HepG2 (cell line): ENCODE results near the gene PLEKHG5. TPM values are rescaled to one million over a fixed set of nuclear protein-coding genes. Genes with fewer than 3 reads are reported as not detected.
A peak's percentile ranks its signal among the peaks of the same experiment; 100 is the strongest.

Source experiments
- AKAP8 ChIP-seq: sonication (generic); formaldehyde crosslinking; IDR thresholded peaks from 2 replicates; pipeline ENCODE4 v1.5.1; 2020; ENCODE audit warnings: mild to moderate bottlenecking, missing genetic modification reagents
- BCL6 ChIP-seq: IDR thresholded peaks from 2 replicates; pipeline ENCODE4 v1.6.1; 2016; ENCODE audit warnings: missing genetic modification reagents, missing compliant biosample characterization
- GABPA ChIP-seq, 2 experiments: IDR thresholded peaks; 2 replicates each; pipeline ENCODE4 v1.6.1; 2011 to 2016; ENCODE audit warnings: low read depth in 2 of 2, low read length in 1 of 2, missing biosample characterization in 1 of 2, missing genetic modification characterization in 1 of 2
- GTF2F1 ChIP-seq: fragments of 150-350 bp; IDR thresholded peaks from 2 replicates; pipeline ENCODE4 v1.6.1; 2014; ENCODE audit warnings: low read length
- KDM5B ChIP-seq: sonication (generic); formaldehyde crosslinking; IDR thresholded peaks from 2 replicates; pipeline ENCODE4 v1.4.0; 2020; ENCODE audit warnings: missing genetic modification reagents, mild to moderate bottlenecking, borderline replicate concordance
- MAFK ChIP-seq, 2 experiments: IDR thresholded peaks in 1 of 2; conservative IDR thresholded peaks in 1 of 2; 2 replicates each; pipeline ENCODE4 v1.6.1; 2011; ENCODE audit warnings: improper control_type of control experiment in 2 of 2, low read length in 2 of 2
- SIN3A ChIP-seq: IDR thresholded peaks from 2 replicates; pipeline ENCODE4 v1.6.1; 2011; ENCODE audit warnings: low read depth, mild to moderate bottlenecking, control low read depth, low read length, borderline replicate concordance
- SRY ChIP-seq: sonication (generic); formaldehyde crosslinking; IDR thresholded peaks from 2 replicates; pipeline ENCODE4 v1.8.0; 2022; ENCODE audit warnings: mild to moderate bottlenecking, missing genetic modification reagents
- ZFYVE20 ChIP-seq: sonication (generic); formaldehyde crosslinking; IDR thresholded peaks from 2 replicates; pipeline ENCODE4 v1.8.0; 2023; ENCODE audit warnings: low read depth, mild to moderate bottlenecking, moderate library complexity, missing genetic modification reagents, borderline replicate concordance
- ZNF180 ChIP-seq: sonication (generic); formaldehyde crosslinking; IDR thresholded peaks from 2 replicates; pipeline ENCODE4 v1.4.0; 2020; ENCODE audit warnings: low read depth, missing genetic modification reagents, borderline replicate concordance
- ZNF317 ChIP-seq: sonication (generic); formaldehyde crosslinking; IDR thresholded peaks from 2 replicates; pipeline ENCODE4 v1.5.0; 2020; ENCODE audit warnings: mild to moderate bottlenecking, missing genetic modification reagents
- ZNF790 ChIP-seq: sonication (generic); formaldehyde crosslinking; IDR thresholded peaks from 2 replicates; pipeline ENCODE4 v1.8.0; 2022; ENCODE audit warnings: missing genetic modification reagents, mild to moderate bottlenecking, borderline replicate concordance
- ZNF792 ChIP-seq: IDR thresholded peaks from 2 replicates; pipeline ENCODE4 v1.6.1; 2016
- ZSCAN21 ChIP-seq: sonication (generic); formaldehyde crosslinking; IDR thresholded peaks from 2 replicates; pipeline ENCODE4 v1.8.0; 2022; ENCODE audit warnings: mild to moderate bottlenecking, missing genetic modification reagents, moderate library complexity, borderline replicate concordance
- polyA plus RNA-seq, 8 experiments: library from polyadenylated mRNA; depleted of rRNA in 3 of 8; stranded (reverse) in 7 of 8; unstranded in 1 of 8; fragments of >200 nt; fragmentation: Illumina TruSeq in 4 of 8; extraction: Trizol in 4 of 8; gene quantifications; 2 replicates each; pipeline versions ENCODE4 v1.2.1 to v1.2.3, GENCODE V29; 2011 to 2016; ENCODE audit warnings: low read depth in 4 of 8, missing spikeins in 1 of 8, mixed read lengths in 1 of 8; ENCODE audit not compliant: insufficient read depth in 1 of 8
- total RNA-seq, 5 experiments: library from RNA; depleted of rRNA; stranded (reverse); fragments of >200 nt; fragmentation: Illumina TruSeq; extraction: Trizol; gene quantifications; 2 replicates each; pipeline ENCODE4 v1.2.3, GENCODE V29; 2016; ENCODE audit warnings: low read depth in 1 of 5
- TF ChIP-seq, protein P1 (sequence below): IDR thresholded peaks from 2 replicates; pipeline ENCODE4 v1.4.0; 2020; ENCODE audit warnings: mild to moderate bottlenecking, missing genetic modification reagents
- TF ChIP-seq, protein P2 (sequence below): IDR thresholded peaks from 2 replicates; pipeline ENCODE4 v1.6.1; 2016; ENCODE audit warnings: low read depth, missing genetic modification reagents, missing compliant biosample characterization
- TF ChIP-seq, protein P3 (sequence below): IDR thresholded peaks from 2 replicates; pipeline ENCODE4 v1.6.1; 2016; ENCODE audit warnings: low read depth, borderline replicate concordance

PLEKHG5 gene
- total and polyA plus RNA-seq, 2 of the 13 experiments (the other 11 are each of a cell fraction or from before 2014, with no cell fraction given) = 1.9 to 3.5 TPM

DNA sequence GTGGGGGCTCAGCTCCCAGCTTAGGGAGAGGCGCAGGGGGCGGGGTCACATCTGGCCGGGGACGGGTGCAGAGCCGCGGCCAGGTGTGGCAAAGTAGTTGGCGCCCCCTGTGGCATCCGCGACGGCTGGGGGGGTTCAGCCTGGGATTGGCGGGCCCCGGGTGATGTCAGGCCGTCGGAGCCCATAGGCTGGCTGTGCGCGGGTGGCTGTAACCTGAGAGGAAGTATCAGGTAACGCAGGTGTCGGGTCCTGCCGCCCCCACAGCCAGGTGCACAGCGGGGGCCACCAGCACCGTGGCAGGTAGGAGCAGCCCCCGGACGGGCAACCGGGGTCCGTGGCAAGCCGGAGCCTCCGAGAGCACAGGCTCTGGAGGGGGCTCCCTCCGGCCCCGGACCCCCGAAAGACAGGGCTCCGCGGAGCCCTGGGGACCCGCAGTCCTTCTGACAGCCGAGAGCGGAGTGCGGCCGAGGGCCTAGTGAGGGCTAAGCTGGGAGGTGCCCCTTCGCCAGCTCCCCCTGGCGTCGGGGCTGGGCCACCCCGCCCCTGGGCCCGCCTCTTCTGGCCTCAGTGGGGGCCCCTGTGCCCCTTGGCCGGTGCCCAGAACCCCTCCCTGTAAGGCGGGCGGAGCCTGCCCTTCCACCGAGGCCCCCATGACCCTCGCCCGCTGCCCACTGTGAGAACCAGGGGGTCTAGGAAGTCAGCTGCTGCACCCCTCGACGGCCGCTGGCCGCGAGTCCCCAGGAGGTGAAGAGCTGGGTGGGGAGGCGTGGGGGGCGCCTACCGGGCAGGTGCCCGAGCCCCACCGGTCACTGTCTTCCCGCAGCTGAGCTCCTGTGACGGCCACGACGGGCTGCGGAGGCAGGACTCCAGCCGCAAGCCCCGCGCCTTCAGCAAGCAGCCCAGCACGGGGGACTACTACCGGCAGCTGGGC is 43.4 kb downstream of the PLEKHG5 start (continued):
- TF ChIP-seq, protein P1, sequence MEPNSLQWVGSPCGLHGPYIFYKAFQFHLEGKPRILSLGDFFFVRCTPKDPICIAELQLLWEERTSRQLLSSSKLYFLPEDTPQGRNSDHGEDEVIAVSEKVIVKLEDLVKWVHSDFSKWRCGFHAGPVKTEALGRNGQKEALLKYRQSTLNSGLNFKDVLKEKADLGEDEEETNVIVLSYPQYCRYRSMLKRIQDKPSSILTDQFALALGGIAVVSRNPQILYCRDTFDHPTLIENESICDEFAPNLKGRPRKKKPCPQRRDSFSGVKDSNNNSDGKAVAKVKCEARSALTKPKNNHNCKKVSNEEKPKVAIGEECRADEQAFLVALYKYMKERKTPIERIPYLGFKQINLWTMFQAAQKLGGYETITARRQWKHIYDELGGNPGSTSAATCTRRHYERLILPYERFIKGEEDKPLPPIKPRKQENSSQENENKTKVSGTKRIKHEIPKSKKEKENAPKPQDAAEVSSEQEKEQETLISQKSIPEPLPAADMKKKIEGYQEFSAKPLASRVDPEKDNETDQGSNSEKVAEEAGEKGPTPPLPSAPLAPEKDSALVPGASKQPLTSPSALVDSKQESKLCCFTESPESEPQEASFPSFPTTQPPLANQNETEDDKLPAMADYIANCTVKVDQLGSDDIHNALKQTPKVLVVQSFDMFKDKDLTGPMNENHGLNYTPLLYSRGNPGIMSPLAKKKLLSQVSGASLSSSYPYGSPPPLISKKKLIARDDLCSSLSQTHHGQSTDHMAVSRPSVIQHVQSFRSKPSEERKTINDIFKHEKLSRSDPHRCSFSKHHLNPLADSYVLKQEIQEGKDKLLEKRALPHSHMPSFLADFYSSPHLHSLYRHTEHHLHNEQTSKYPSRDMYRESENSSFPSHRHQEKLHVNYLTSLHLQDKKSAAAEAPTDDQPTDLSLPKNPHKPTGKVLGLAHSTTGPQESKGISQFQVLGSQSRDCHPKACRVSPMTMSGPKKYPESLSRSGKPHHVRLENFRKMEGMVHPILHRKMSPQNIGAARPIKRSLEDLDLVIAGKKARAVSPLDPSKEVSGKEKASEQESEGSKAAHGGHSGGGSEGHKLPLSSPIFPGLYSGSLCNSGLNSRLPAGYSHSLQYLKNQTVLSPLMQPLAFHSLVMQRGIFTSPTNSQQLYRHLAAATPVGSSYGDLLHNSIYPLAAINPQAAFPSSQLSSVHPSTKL (CRISPR knock-in tag) = peak; percentile 77; the same call in 1 of the 2 replicates
- TF ChIP-seq GABPA (IDR thresholded peaks at IDR 0.05; ENCODE audit: low read depth, low read length) (no peak), GABPA (CRISPR knock-in tag; IDR thresholded peaks at IDR 0.05; ENCODE audit: low read depth) (no peak; the same call in 1 of the 2 replicates), GTF2F1 (no peak), ZNF317 (CRISPR knock-in tag) (0 out of 2 replicates have a peak, but pooled peaks have one; percentile 44), BCL6 (CRISPR knock-in tag) (peak; percentile 53; the same call in 1 of the 2 replicates), ZNF180 (CRISPR knock-in tag) (no peak), ZFYVE20 (CRISPR knock-in tag) (no peak), KDM5B (CRISPR knock-in tag) (peak; percentile 74), MAFK (conservative IDR thresholded peaks at IDR 0.05 in 1 of 2, IDR thresholded peaks at IDR 0.05 in 1 of 2; ENCODE audit: low read length in 2 of 2) (no peak), ZNF790 (CRISPR knock-in tag) (peak; percentile 46; the same call in 1 of the 2 replicates), SRY (CRISPR knock-in tag) (no peak), AKAP8 (CRISPR knock-in tag) (peak; percentile 27; the same call in 1 of the 2 replicates), ZNF792 (CRISPR knock-in tag) (no peak), ZSCAN21 (CRISPR knock-in tag) (peak; percentile 43; the same call in 1 of the 2 replicates), SIN3A (no peak)
- TF ChIP-seq, protein P2, sequence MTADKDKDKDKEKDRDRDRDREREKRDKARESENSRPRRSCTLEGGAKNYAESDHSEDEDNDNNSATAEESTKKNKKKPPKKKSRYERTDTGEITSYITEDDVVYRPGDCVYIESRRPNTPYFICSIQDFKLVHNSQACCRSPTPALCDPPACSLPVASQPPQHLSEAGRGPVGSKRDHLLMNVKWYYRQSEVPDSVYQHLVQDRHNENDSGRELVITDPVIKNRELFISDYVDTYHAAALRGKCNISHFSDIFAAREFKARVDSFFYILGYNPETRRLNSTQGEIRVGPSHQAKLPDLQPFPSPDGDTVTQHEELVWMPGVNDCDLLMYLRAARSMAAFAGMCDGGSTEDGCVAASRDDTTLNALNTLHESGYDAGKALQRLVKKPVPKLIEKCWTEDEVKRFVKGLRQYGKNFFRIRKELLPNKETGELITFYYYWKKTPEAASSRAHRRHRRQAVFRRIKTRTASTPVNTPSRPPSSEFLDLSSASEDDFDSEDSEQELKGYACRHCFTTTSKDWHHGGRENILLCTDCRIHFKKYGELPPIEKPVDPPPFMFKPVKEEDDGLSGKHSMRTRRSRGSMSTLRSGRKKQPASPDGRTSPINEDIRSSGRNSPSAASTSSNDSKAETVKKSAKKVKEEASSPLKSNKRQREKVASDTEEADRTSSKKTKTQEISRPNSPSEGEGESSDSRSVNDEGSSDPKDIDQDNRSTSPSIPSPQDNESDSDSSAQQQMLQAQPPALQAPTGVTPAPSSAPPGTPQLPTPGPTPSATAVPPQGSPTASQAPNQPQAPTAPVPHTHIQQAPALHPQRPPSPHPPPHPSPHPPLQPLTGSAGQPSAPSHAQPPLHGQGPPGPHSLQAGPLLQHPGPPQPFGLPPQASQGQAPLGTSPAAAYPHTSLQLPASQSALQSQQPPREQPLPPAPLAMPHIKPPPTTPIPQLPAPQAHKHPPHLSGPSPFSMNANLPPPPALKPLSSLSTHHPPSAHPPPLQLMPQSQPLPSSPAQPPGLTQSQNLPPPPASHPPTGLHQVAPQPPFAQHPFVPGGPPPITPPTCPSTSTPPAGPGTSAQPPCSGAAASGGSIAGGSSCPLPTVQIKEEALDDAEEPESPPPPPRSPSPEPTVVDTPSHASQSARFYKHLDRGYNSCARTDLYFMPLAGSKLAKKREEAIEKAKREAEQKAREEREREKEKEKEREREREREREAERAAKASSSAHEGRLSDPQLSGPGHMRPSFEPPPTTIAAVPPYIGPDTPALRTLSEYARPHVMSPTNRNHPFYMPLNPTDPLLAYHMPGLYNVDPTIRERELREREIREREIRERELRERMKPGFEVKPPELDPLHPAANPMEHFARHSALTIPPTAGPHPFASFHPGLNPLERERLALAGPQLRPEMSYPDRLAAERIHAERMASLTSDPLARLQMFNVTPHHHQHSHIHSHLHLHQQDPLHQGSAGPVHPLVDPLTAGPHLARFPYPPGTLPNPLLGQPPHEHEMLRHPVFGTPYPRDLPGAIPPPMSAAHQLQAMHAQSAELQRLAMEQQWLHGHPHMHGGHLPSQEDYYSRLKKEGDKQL (CRISPR knock-in tag) = no peak
- TF ChIP-seq, protein P3, sequence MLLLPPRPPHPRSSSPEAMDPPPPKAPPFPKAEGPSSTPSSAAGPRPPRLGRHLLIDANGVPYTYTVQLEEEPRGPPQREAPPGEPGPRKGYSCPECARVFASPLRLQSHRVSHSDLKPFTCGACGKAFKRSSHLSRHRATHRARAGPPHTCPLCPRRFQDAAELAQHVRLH (CRISPR knock-in tag) = no peak
